H1 (cell line): ENCODE results near the gene GABRR2. TPM values are rescaled to one million over a fixed set of nuclear protein-coding genes. Genes with fewer than 3 reads are reported as not detected.

Experiments used
- CTCF ChIA-PET: fragments of 300-600 bp; sonication (Branson Sonifier 250); formaldehyde crosslinking; loops from one replicate; lab custom pipeline; 2021; ENCODE audit not compliant: partially characterized antibody; lab: Charles Lee
- POLR2A ChIA-PET: fragments of 300-600 bp; sonication (Branson Sonifier 250); formaldehyde crosslinking; loops from one replicate; lab custom pipeline; 2021; ENCODE audit warnings: inconsistent platforms; ENCODE audit not compliant: partially characterized antibody; lab: Charles Lee
- DNase-seq, 2 experiments: peaks; one replicate each; pipeline versions ENCODE4 v3.0.0 to v3.0.0-alpha.2; 2010 to 2022; ENCODE audit warnings: low spot score in 2 of 2, low read depth in 1 of 2, mixed read lengths in 1 of 2
- FAIRE-seq: peaks from 2 replicates; lab custom pipeline; 2011; peaks lifted over from hg19 to GRCh38; lab: Jason Lieb, UNC
- H2AFZ ChIP-seq: 2 replicates; pipeline ENCODE4 v1.8.1; 2012; ENCODE audit warnings: low read length, inconsistent platforms
- H2AK5ac ChIP-seq: 2 replicates; pipeline ENCODE4 v1.6.1; 2013; ENCODE audit warnings: low read depth, low read length
- H2BK120ac ChIP-seq: replicated peaks from 2 replicates; pipeline ENCODE3; 2013; ENCODE audit warnings: low read depth, low read length, inconsistent platforms
- H2BK12ac ChIP-seq: 2 replicates; pipeline ENCODE4 v1.6.1; 2013; ENCODE audit warnings: low read depth, low read length
- H2BK15ac ChIP-seq: 2 replicates; pipeline ENCODE4 v1.6.1; 2013; ENCODE audit warnings: low read length
- H2BK20ac ChIP-seq: 2 replicates; pipeline ENCODE4 v1.6.1; 2013; ENCODE audit warnings: low read length
- H2BK5ac ChIP-seq: 2 replicates; pipeline ENCODE4 v1.6.1; 2013; ENCODE audit warnings: low read depth, low read length
- H3K14ac ChIP-seq: 2 replicates; pipeline ENCODE4 v1.6.1; 2013; ENCODE audit warnings: inconsistent platforms; ENCODE audit not compliant: insufficient read length
- H3K18ac ChIP-seq: 2 replicates; pipeline ENCODE4 v1.6.1; 2013; ENCODE audit warnings: low read length; ENCODE audit errors: extremely low read depth
- H3K23ac ChIP-seq: 2 replicates; pipeline ENCODE4 v1.6.1; 2013; ENCODE audit warnings: inconsistent platforms; ENCODE audit not compliant: insufficient read length
- H3K23me2 ChIP-seq: 2 replicates; pipeline ENCODE4 v1.6.1; 2013; ENCODE audit warnings: low read depth, low read length
- H3K27ac ChIP-seq: 2 replicates; pipeline ENCODE4 v1.6.1; 2011; ENCODE audit warnings: low read depth, low read length, inconsistent platforms
- H3K27me3 ChIP-seq, 4 experiments: replicated peaks in 1 of 4; 1 replicate in 1 of 4; 2 replicates in 3 of 4; pipeline versions ENCODE4 v1.6.1 to v1.8.1; 2011 to 2013; ENCODE audit warnings: low read length in 3 of 4, mild to moderate bottlenecking in 3 of 4, inconsistent platforms in 2 of 4, mixed read lengths in 2 of 4, moderate library complexity in 1 of 4; ENCODE audit not compliant: control insufficient read depth in 3 of 4, insufficient read depth in 3 of 4; ENCODE audit errors: extremely low read depth in 1 of 4
- H3K36me3 ChIP-seq, 4 experiments: 2 replicates each; pipeline versions ENCODE4 v1.6.1 to v1.8.1; 2011 to 2013; ENCODE audit warnings: mild to moderate bottlenecking in 4 of 4, low read length in 3 of 4, moderate library complexity in 2 of 4, control low read depth in 1 of 4, inconsistent platforms in 1 of 4; ENCODE audit not compliant: insufficient read depth in 4 of 4, control insufficient read depth in 2 of 4
- H3K4ac ChIP-seq: replicated peaks from 2 replicates; pipeline ENCODE3; 2013; ENCODE audit warnings: low read length, low read depth, mixed read lengths, inconsistent platforms; ENCODE audit not compliant: insufficient read length
- H3K4me1 ChIP-seq, 4 experiments: replicated peaks in 1 of 4; 1 replicate in 1 of 4; 2 replicates in 3 of 4; pipeline versions ENCODE4 v1.6.1 to v1.8.1; 2011 to 2013; ENCODE audit warnings: low read length in 3 of 4, inconsistent platforms in 2 of 4, mixed read lengths in 1 of 4; ENCODE audit not compliant: insufficient read depth in 4 of 4, control insufficient read depth in 3 of 4
- H3K4me2 ChIP-seq, 2 experiments: 2 replicates each; pipeline versions ENCODE4 v1.6.1 to v1.8.1; 2011 to 2013; ENCODE audit warnings: low read depth in 2 of 2, low read length in 2 of 2, control low read depth in 1 of 2, inconsistent platforms in 1 of 2, mild to moderate bottlenecking in 1 of 2; ENCODE audit not compliant: insufficient read depth in 1 of 2
- H3K4me3 ChIP-seq, 4 experiments: fragments of 200-600, 300-600 bp in 1 of 4; sonication (generic), shearing (Covaris generic), sonication (Bioruptor Twin) in 1 of 4; 2 replicates each; pipeline versions ENCODE4 v1.5.1 to v1.8.1; 2011 to 2016; ENCODE audit warnings: low read length in 4 of 4, low read depth in 3 of 4, control low read depth in 2 of 4, inconsistent platforms in 2 of 4, mild to moderate bottlenecking in 2 of 4, mixed read lengths in 1 of 4, moderate library complexity in 1 of 4; ENCODE audit not compliant: insufficient read depth in 2 of 4; ENCODE audit errors: extremely low read depth in 1 of 4
- H3K56ac ChIP-seq: replicated peaks from 2 replicates; pipeline ENCODE3; 2013; ENCODE audit warnings: low read depth, mild to moderate bottlenecking, mixed read lengths, low read length, inconsistent platforms; ENCODE audit not compliant: insufficient read length
- H3K79me1 ChIP-seq: 2 replicates; pipeline ENCODE4 v1.6.1; 2013; ENCODE audit warnings: low read depth, low read length, control low read depth
- H3K79me2 ChIP-seq, 2 experiments: 2 replicates each; pipeline versions ENCODE4 v1.6.1 to v1.8.1; 2012 to 2013; ENCODE audit warnings: low read length in 2 of 2, mild to moderate bottlenecking in 2 of 2, inconsistent platforms in 1 of 2; ENCODE audit not compliant: insufficient read depth in 2 of 2, control insufficient read depth in 1 of 2
- H3K9ac ChIP-seq, 4 experiments: replicated peaks in 1 of 4; 1 replicate in 1 of 4; 2 replicates in 3 of 4; pipeline versions ENCODE4 v1.6.1 to v1.8.1; 2011 to 2013; ENCODE audit warnings: low read depth in 3 of 4, low read length in 3 of 4, control low read depth in 2 of 4, mild to moderate bottlenecking in 2 of 4, moderate library complexity in 2 of 4, inconsistent platforms in 1 of 4; ENCODE audit errors: extremely low read depth in 1 of 4
- H3K9me3 ChIP-seq, 2 experiments: 2 replicates each; pipeline versions ENCODE4 v1.6.1 to v1.8.1; 2012 to 2013; ENCODE audit warnings: mild to moderate bottlenecking in 2 of 2, moderate library complexity in 2 of 2, control low read depth in 1 of 2, inconsistent platforms in 1 of 2, low read depth in 1 of 2, low read length in 1 of 2, mixed read lengths in 1 of 2; ENCODE audit not compliant: insufficient read depth in 2 of 2
- H4K20me1 ChIP-seq, 2 experiments: replicated peaks in 1 of 2; 2 replicates each; pipeline versions ENCODE3 to v1.8.1; 2011 to 2013; ENCODE audit warnings: inconsistent platforms in 2 of 2, low read length in 2 of 2, mild to moderate bottlenecking in 1 of 2; ENCODE audit not compliant: insufficient read depth in 2 of 2, control insufficient read depth in 1 of 2
- H4K5ac ChIP-seq: 2 replicates; pipeline ENCODE4 v1.6.1; 2013; ENCODE audit warnings: low read length, low read depth, mixed read lengths, inconsistent platforms; ENCODE audit not compliant: insufficient read length
- H4K8ac ChIP-seq: 2 replicates; pipeline ENCODE4 v1.8.0; 2013; ENCODE audit warnings: mild to moderate bottlenecking, moderate library complexity, low read length, inconsistent platforms; ENCODE audit not compliant: insufficient read depth; ENCODE audit errors: extremely low read depth
- H4K91ac ChIP-seq: replicated peaks from 2 replicates; pipeline ENCODE3; 2013; ENCODE audit warnings: low read length, mixed read lengths, inconsistent platforms; ENCODE audit not compliant: insufficient read length
- BCL11A ChIP-seq, 2 experiments: IDR thresholded peaks; one replicate each; pipeline ENCODE4 v1.6.1; 2011; ENCODE audit warnings: low read depth in 2 of 2, low read length in 2 of 2, mild to moderate bottlenecking in 2 of 2
- CEBPB ChIP-seq: IDR thresholded peaks from 2 replicates; pipeline ENCODE4 v1.6.1; 2012; ENCODE audit warnings: low read depth, low read length
- JUND ChIP-seq: IDR thresholded peaks from 2 replicates; pipeline ENCODE4 v1.6.1; 2011; ENCODE audit warnings: mild to moderate bottlenecking, improper control_type of control experiment, low read length
- WGBS, 2 experiments: shearing (Covaris generic) in 1 of 2; methylation state at CpG; one replicate each; pipeline versions ENCODE4 v1.1.6 to v1.1.7; 2013 to 2015; ENCODE audit warnings: low lambda C conversion rate in 2 of 2, mixed read lengths in 2 of 2, inconsistent platforms in 1 of 2, low coverage in 1 of 2, missing lambda C conversion rate in 1 of 2; ENCODE audit not compliant: insufficient replicate concordance in 2 of 2, insufficient coverage in 1 of 2, insufficient read length in 1 of 2; ENCODE audit errors: extremely low coverage in 1 of 2, missing lambda C conversion rate in 1 of 2; 5-methylcytosine and 5-hydroxymethylcytosine counted together
- polyA plus RNA-seq, 7 experiments: library from polyadenylated mRNA; depleted of rRNA in 3 of 7; stranded (reverse) in 5 of 7; unstranded in 2 of 7; fragments of >200 nt in 5 of 7; fragments of 200-250 nt in 2 of 7; gene quantifications; 1 replicate in 5 of 7; 2 replicates in 1 of 7; 4 replicates in 1 of 7; pipeline versions ENCODE4 v1.2.1 to v1.2.3, GENCODE V29; 2011 to 2013; ENCODE audit warnings: missing spikeins in 2 of 7, mixed read lengths in 2 of 7
- total RNA-seq: library from RNA; stranded (reverse); fragmentation: NEBNext Ultra II Directional; extraction: Animal tissue kit (Norgen Biotek cat#: 25700); gene quantifications from 2 replicates; pipeline ENCODE4 v1.2.1, GENCODE V29; 2021

Gene GABRR2
- total and polyA plus RNA-seq, 2 of the 8 experiments (the other 6 are each of a cell fraction or from before 2014, with no cell fraction given): not detected

DNA sequence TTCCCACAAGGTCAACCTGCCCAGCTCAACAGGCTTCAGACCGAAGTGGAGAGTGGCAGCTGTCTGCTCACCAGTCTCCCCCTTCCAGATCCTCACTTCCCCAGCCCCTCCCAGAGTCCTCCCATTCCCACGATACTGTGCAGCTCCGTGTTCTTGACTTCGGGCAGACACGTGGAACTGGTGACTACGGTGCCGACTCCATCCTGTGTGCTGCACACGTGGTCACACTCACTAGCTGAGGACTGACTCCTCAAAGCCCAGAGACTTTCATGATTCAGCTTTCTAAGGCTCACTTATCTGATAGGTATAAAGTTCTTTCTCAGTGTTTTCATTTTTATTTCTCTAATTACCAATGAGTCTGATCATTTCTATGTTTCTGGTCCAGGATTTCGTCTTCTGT lies 32.4 kb downstream of the GABRR2 start:
- H3K23me2 ChIP-seq: no peaks in the 10 kb centered on the region
- H2BK5ac ChIP-seq: no peak overlapping the region
- no peak overlapping the region for H2BK20ac ChIP-seq
- FAIRE-seq (no peak), DNase-seq (no peak)
- H2BK12ac ChIP-seq: peak overlapping the region; percentile 68; the same call in 1 of the 2 replicates
- H2AK5ac ChIP-seq: no peak overlapping the region
- CTCF ChIA-PET: interaction anchor here (0.6 to 4.0 kb wide), 18 partner anchors 8 to 281 kb away, joined by 3 to 57 read pairs (median 3); no protein-coding TSS in a partner anchor
- H3K18ac ChIP-seq: no peak overlapping the region
- H3K79me1 ChIP-seq: no peaks in the 10 kb centered on the region
- POLR2A ChIA-PET: no interaction called here
- no peak overlapping the region for H3K4ac ChIP-seq
- H4K20me1 ChIP-seq: no peaks in the 10 kb centered on the region
- H2BK15ac ChIP-seq: no peak overlapping the region
- H3K9ac ChIP-seq: no peak overlapping the region
- H3K79me2 ChIP-seq: no peaks in the 10 kb centered on the region
- H3K9me3 ChIP-seq: no peaks in the 10 kb centered on the region
- no peak overlapping the region for H3K4me2 ChIP-seq
- peaks cover 0 to 1% (median 0%) of the 10 kb centered on the region in 4 experiments; a peak in 1 of 7 replicates for H3K27me3 ChIP-seq
- H3K4me1 ChIP-seq: peaks cover 0 to 11% (median 2%) of the 10 kb centered on the region in 4 experiments; a peak in 4 of 7 replicates
- TF ChIP-seq CEBPB: no peak
- no peak for TF ChIP-seq BCL11A (IDR thresholded peaks at IDR 0.05; ENCODE audit: low read depth in 2 of 2, low read length in 2 of 2)
- TF ChIP-seq JUND: no peak
- H2AFZ ChIP-seq: no peak overlapping the region
- H3K56ac ChIP-seq: no peak overlapping the region
- no peak overlapping the region for H4K8ac ChIP-seq
- no peaks in the 10 kb centered on the region for H3K36me3 ChIP-seq
- 92% methylated on average over 9 of the region's 9 CpGs; no CpG with 5 or more reads in 1 of the 2 experiments for WGBS, 2 experiments
- no peak overlapping the region for H3K23ac ChIP-seq
- no peak overlapping the region for H4K5ac ChIP-seq
- H4K91ac ChIP-seq: no peak overlapping the region
- no peak overlapping the region for H3K14ac ChIP-seq
- no peak overlapping the region for H3K4me3 ChIP-seq
- no peak overlapping the region for H3K27ac ChIP-seq
- no peak overlapping the region for H2BK120ac ChIP-seq
